ENCODE measurements around the gene WWC1. TPM values are rescaled to one million over a fixed set of nuclear protein-coding genes. Genes with fewer than 3 reads are reported as not detected.

Gene WWC1
- total and polyA plus RNA-seq, 9 of the 15 experiments (the other 6 are each of a cell fraction or from before 2014, with no cell fraction given), result under 0.01 to 0.54 (median 0.42) TPM; not detected in 6

- in situ Hi-C loops (cut with MboI) (no loop called here), intact Hi-C loops (cut with micrococcal nuclease) (loop anchor here (10.0 kb wide), 1 partner anchor 159 kb away; no protein-coding TSS in a partner anchor)
- ChIA-PET POLR2A (no interaction called here), CTCF (ENCODE audit: low intra/inter-chr PET ratio) (no interaction called here)
- no peaks in the 10 kb centered on the region for H4K20me1 ChIP-seq (replicated peaks; ENCODE audit: control insufficient read depth, insufficient read depth, low read length)
- H3K9ac ChIP-seq (ENCODE audit: insufficient read depth in 1 of 2, low read depth in 2 of 2, low read length in 2 of 2), result no peak overlapping the region
- DNase-seq (ENCODE audit: extremely low read depth in 1 of 4, low spot score in 3 of 4) (no peak), FAIRE-seq (no peak), ATAC-seq (no peak)
- no peaks in the 10 kb centered on the region for H3K9me3 ChIP-seq (replicated peaks; ENCODE audit: control insufficient read depth, insufficient read depth, low read depth, low read length)
- H3K4me3 ChIP-seq, result no peak overlapping the region
- no peak overlapping the region for H2AFZ ChIP-seq (ENCODE audit: low read depth, low read length)
- TF ChIP-seq ZC3H8 (IDR thresholded peaks at IDR 0.05), result no peak
- no peak overlapping the region for H3K27ac ChIP-seq (ENCODE audit: extremely low read depth, low read depth, low read length)
- H3K27me3 ChIP-seq (ENCODE audit: control insufficient read depth in 2 of 2, insufficient read depth in 2 of 2, low read length in 2 of 2), result peaks cover 3 to 51% of the 10 kb centered on the region in 2 experiments; a peak in 2 of 5 replicates
- H3K4me2 ChIP-seq (ENCODE audit: insufficient read depth, low read length), result no peak overlapping the region
- BruUV-seq (replicated peaks), result no TSS peak
- no peaks in the 10 kb centered on the region for H3K9me1 ChIP-seq (ENCODE audit: control insufficient read depth, insufficient read depth, low read length)
- H3K4me1 ChIP-seq (replicated peaks in 1 of 2; ENCODE audit: control insufficient read depth in 2 of 2, insufficient read depth in 2 of 2, low read length in 2 of 2), result no peaks in the 10 kb centered on the region
- H3K36me3 ChIP-seq (ENCODE audit: control insufficient read depth, insufficient read depth, low read length), result no peaks in the 10 kb centered on the region
- H3K79me2 ChIP-seq (ENCODE audit: control insufficient read depth, insufficient read depth, low read length), result no peaks in the 10 kb centered on the region
- 3% methylated on average over 5 of the region's 9 CpGs for WGBS (ENCODE audit: insufficient coverage, low coverage, missing lambda C conversion rate)
These were observed 132.0 kb downstream of the WWC1 start for GRCh38 chr5:168423478-168423877.

- Histone ChIP-seq H3K27ac (ENCODE audit: extremely low read depth, low read depth, low read length) (no peak overlapping the region), H3K9ac (ENCODE audit: insufficient read depth in 1 of 2, low read depth in 2 of 2, low read length in 2 of 2) (no peak overlapping the region), H2AFZ (ENCODE audit: low read depth, low read length) (no peak overlapping the region), H3K4me1 (replicated peaks in 1 of 2; ENCODE audit: control insufficient read depth in 2 of 2, insufficient read depth in 2 of 2, low read length in 2 of 2) (no peaks in the 10 kb centered on the region), H3K79me2 (ENCODE audit: control insufficient read depth, insufficient read depth, low read length) (no peaks in the 10 kb centered on the region), H3K9me1 (ENCODE audit: control insufficient read depth, insufficient read depth, low read length) (no peaks in the 10 kb centered on the region), H3K9me3 (replicated peaks; ENCODE audit: control insufficient read depth, insufficient read depth, low read depth, low read length) (no peaks in the 10 kb centered on the region), H3K27me3 (ENCODE audit: control insufficient read depth in 2 of 2, insufficient read depth in 2 of 2, low read length in 2 of 2) (peaks cover 3 to 47% of the 10 kb centered on the region in 2 experiments; a peak in 2 of 5 replicates), H4K20me1 (replicated peaks; ENCODE audit: control insufficient read depth, insufficient read depth, low read length) (no peaks in the 10 kb centered on the region), H3K4me3 (no peak overlapping the region), H3K36me3 (ENCODE audit: control insufficient read depth, insufficient read depth, low read length) (no peaks in the 10 kb centered on the region), H3K4me2 (ENCODE audit: insufficient read depth, low read length) (no peak overlapping the region)
- DNase-seq (ENCODE audit: extremely low read depth in 1 of 4, low spot score in 3 of 4) (no peak), FAIRE-seq (no peak), ATAC-seq (no peak)
- POLR2A ChIA-PET, result no interaction called here
- BruUV-seq (replicated peaks), result no TSS peak
- WGBS (ENCODE audit: insufficient coverage, low coverage, missing lambda C conversion rate), result 2% methylated on average over 4 of the region's 4 CpGs
- CTCF ChIA-PET (ENCODE audit: low intra/inter-chr PET ratio), result no interaction called here
- in situ Hi-C loops (cut with MboI), result no loop called here
- intact Hi-C loops (cut with micrococcal nuclease), result loop anchor here (10.0 kb wide), 1 partner anchor 159 kb away; no protein-coding TSS in a partner anchor
- TF ChIP-seq CEBPG (CRISPR knock-in tag; IDR thresholded peaks at IDR 0.05) (no peak), CEBPG (tag; conservative IDR thresholded peaks at IDR 0.05 in 1 of 2, IDR thresholded peaks at IDR 0.05 in 1 of 2) (no peak), REST (IDR thresholded peaks at IDR 0.05; ENCODE audit: borderline replicate concordance) (no peak), REST (CRISPR knock-in tag; IDR thresholded peaks at IDR 0.05; ENCODE audit: low read depth) (no peak), ZZZ3 (IDR thresholded peaks at IDR 0.05) (no peak), TBP (optimal IDR thresholded peaks at IDR 0.05; ENCODE audit: low read depth, low read length) (no peak), SNRNP70 (optimal IDR thresholded peaks at IDR 0.05; ENCODE audit: low read depth, low read length) (no peak), MAFG (tag; conservative IDR thresholded peaks at IDR 0.05) (no peak)
These were observed 132.5 kb downstream of the WWC1 start for GRCh38 chr5:168423971-168424370.

Data from K562 (cell line).